HEK293 (cell line): ENCODE data around the gene IGSF9.

Experiments
- OVOL3 ChIP-seq: fragments of 450-650 bp; formaldehyde crosslinking; IDR thresholded peaks from 2 replicates; pipeline ENCODE4 v1.5.1; 2016; ENCODE audit warnings: missing biosample characterization, missing genetic modification characterization
- PATZ1 ChIP-seq: fragments of 450-650 bp; formaldehyde crosslinking; IDR thresholded peaks from 2 replicates; pipeline ENCODE4 v1.5.1; 2016; ENCODE audit warnings: missing biosample characterization, missing genetic modification characterization
- TCF7L2 ChIP-seq: IDR thresholded peaks from 2 replicates; pipeline ENCODE4 v1.6.1; 2011; ENCODE audit warnings: low read depth, mild to moderate bottlenecking, inconsistent platforms, low read length, moderate library complexity, borderline replicate concordance
- ZBTB8A ChIP-seq: fragments of 450-650 bp; formaldehyde crosslinking; IDR thresholded peaks from 2 replicates; pipeline ENCODE4 v1.5.1; 2016; ENCODE audit warnings: missing biosample characterization, missing genetic modification characterization
- ZFP69B ChIP-seq: fragments of 450-650 bp; formaldehyde crosslinking; IDR thresholded peaks from 2 replicates; pipeline ENCODE4 v1.5.1; 2016; ENCODE audit warnings: missing biosample characterization, missing genetic modification characterization
- ZNF121 ChIP-seq: fragments of 450-650 bp; formaldehyde crosslinking; IDR thresholded peaks from 2 replicates; pipeline ENCODE4 v1.5.1; 2016; ENCODE audit warnings: missing biosample characterization, missing genetic modification characterization
- ZNF239 ChIP-seq: fragments of 450-650 bp; formaldehyde crosslinking; IDR thresholded peaks from 2 replicates; pipeline ENCODE4 v1.5.1; 2016; ENCODE audit warnings: missing biosample characterization, missing genetic modification characterization
- ZNF248 ChIP-seq: fragments of 450-650 bp; formaldehyde crosslinking; IDR thresholded peaks from 2 replicates; pipeline ENCODE4 v1.5.1; 2017; ENCODE audit warnings: missing biosample characterization, missing genetic modification characterization
- ZNF274 ChIP-seq, 2 experiments: fragments of 200-500 bp in 1 of 2; fragments of 450-650 bp in 1 of 2; sonication (Bioruptor generic) in 1 of 2; formaldehyde crosslinking in 1 of 2; IDR thresholded peaks; 2 replicates each; pipeline versions ENCODE4 v1.5.1 to v1.6.1; 2014 to 2016; ENCODE audit warnings: borderline replicate concordance in 1 of 2, inconsistent platforms in 1 of 2, low read length in 1 of 2, missing biosample characterization in 1 of 2, missing genetic modification characterization in 1 of 2
- ZNF501 ChIP-seq: fragments of 450-650 bp; formaldehyde crosslinking; IDR thresholded peaks from 2 replicates; pipeline ENCODE4 v1.5.1; 2016; ENCODE audit warnings: missing biosample characterization, missing genetic modification characterization
- ZNF639 ChIP-seq: fragments of 450-650 bp; formaldehyde crosslinking; IDR thresholded peaks from 2 replicates; pipeline ENCODE4 v1.5.1; 2016; ENCODE audit warnings: missing biosample characterization, missing genetic modification characterization
- ZSCAN23 ChIP-seq: fragments of 450-650 bp; formaldehyde crosslinking; IDR thresholded peaks from 2 replicates; pipeline ENCODE4 v1.5.1; 2016; ENCODE audit warnings: missing biosample characterization, missing genetic modification characterization
- TF ChIP-seq, protein P1 (sequence below): fragments of 450-650 bp; formaldehyde crosslinking; IDR thresholded peaks from 2 replicates; pipeline ENCODE4 v1.5.1; 2016; ENCODE audit warnings: missing biosample characterization, missing genetic modification characterization
- TF ChIP-seq, protein P2 (sequence below): fragments of 450-650 bp; formaldehyde crosslinking; IDR thresholded peaks from 2 replicates; pipeline ENCODE4 v1.5.1; 2016; ENCODE audit warnings: missing biosample characterization, missing genetic modification characterization

GRCh38 chr1:159927211-159927848 is 18.1 kb downstream of the IGSF9 start:
- TF ChIP-seq, protein P1, sequence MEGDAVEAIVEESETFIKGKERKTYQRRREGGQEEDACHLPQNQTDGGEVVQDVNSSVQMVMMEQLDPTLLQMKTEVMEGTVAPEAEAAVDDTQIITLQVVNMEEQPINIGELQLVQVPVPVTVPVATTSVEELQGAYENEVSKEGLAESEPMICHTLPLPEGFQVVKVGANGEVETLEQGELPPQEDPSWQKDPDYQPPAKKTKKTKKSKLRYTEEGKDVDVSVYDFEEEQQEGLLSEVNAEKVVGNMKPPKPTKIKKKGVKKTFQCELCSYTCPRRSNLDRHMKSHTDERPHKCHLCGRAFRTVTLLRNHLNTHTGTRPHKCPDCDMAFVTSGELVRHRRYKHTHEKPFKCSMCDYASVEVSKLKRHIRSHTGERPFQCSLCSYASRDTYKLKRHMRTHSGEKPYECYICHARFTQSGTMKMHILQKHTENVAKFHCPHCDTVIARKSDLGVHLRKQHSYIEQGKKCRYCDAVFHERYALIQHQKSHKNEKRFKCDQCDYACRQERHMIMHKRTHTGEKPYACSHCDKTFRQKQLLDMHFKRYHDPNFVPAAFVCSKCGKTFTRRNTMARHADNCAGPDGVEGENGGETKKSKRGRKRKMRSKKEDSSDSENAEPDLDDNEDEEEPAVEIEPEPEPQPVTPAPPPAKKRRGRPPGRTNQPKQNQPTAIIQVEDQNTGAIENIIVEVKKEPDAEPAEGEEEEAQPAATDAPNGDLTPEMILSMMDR = no peak
- TF ChIP-seq ZFP69B (tag by site-specific recombination) = no peak
- TF ChIP-seq, protein P2, sequence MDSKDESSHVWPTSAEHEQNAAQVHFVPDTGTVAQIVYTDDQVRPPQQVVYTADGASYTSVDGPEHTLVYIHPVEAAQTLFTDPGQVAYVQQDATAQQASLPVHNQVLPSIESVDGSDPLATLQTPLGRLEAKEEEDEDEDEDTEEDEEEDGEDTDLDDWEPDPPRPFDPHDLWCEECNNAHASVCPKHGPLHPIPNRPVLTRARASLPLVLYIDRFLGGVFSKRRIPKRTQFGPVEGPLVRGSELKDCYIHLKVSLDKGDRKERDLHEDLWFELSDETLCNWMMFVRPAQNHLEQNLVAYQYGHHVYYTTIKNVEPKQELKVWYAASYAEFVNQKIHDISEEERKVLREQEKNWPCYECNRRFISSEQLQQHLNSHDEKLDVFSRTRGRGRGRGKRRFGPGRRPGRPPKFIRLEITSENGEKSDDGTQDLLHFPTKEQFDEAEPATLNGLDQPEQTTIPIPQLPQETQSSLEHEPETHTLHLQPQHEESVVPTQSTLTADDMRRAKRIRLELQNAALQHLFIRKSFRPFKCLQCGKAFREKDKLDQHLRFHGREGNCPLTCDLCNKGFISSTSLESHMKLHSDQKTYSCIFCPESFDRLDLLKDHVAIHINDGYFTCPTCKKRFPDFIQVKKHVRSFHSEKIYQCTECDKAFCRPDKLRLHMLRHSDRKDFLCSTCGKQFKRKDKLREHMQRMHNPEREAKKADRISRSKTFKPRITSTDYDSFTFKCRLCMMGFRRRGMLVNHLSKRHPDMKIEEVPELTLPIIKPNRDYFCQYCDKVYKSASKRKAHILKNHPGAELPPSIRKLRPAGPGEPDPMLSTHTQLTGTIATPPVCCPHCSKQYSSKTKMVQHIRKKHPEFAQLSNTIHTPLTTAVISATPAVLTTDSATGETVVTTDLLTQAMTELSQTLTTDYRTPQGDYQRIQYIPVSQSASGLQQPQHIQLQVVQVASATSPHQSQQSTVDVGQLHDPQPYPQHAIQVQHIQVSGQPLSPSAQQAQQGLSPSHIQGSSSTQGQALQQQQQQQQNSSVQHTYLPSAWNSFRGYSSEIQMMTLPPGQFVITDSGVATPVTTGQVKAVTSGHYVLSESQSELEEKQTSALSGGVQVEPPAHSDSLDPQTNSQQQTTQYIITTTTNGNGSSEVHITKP (tag by site-specific recombination) = no peak
- no peak for TF ChIP-seq ZNF501 (tag by site-specific recombination)
- no peak for TF ChIP-seq ZNF274 (IDR thresholded peaks at IDR 0.05; ENCODE audit: low read length)
- no peak for TF ChIP-seq ZNF274 (tag by site-specific recombination; IDR thresholded peaks at IDR 0.05; ENCODE audit: borderline replicate concordance)
- TF ChIP-seq ZBTB8A (tag by site-specific recombination) = no peak
- no peak for TF ChIP-seq ZSCAN23
- TF ChIP-seq TCF7L2 = no peak
- no peak for TF ChIP-seq PATZ1 (tag by site-specific recombination)
- TF ChIP-seq ZNF121 (tag by site-specific recombination) = no peak
- TF ChIP-seq ZNF248 (tag by site-specific recombination) = no peak
- no peak for TF ChIP-seq ZNF239 (tag by site-specific recombination)
- no peak for TF ChIP-seq OVOL3 (tag by site-specific recombination)
- no peak for TF ChIP-seq ZNF639 (tag by site-specific recombination)
